Measurements from ENCODE around the gene LACTBL1.
"Not testable (repeated sequence)": the region's sequence is repeated elsewhere in the genome, so short reads cannot be mapped to it uniquely, and the experiment has no call there.

LACTBL1 gene

DNA sequence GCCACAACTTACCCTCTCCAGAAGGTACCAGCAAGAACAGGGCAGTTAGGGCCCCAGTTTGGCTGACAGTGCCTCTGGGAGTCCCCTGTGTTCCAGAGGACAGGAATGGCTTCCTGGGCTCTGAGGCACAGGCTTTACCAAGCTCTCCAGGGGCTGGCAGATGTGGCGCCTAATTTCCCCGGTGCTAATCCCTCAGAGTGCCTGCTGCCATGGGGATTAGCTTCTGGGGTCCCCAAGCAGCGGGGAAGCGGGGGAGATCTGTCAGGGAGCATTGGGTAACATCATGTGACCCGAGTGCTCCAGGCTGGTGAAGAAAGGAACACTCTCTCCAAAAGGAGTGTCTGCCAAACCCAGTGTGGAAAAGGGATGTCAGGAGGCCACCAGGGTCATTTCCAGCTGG, at the start of gene LACTBL1:
Gene LACTBL1 (minus strand): TSS at position 107 of the 400 bp plus-strand sequence. CDS start 550 bp downstream, outside the sequence.
- no peak for DNase-seq

DNA sequence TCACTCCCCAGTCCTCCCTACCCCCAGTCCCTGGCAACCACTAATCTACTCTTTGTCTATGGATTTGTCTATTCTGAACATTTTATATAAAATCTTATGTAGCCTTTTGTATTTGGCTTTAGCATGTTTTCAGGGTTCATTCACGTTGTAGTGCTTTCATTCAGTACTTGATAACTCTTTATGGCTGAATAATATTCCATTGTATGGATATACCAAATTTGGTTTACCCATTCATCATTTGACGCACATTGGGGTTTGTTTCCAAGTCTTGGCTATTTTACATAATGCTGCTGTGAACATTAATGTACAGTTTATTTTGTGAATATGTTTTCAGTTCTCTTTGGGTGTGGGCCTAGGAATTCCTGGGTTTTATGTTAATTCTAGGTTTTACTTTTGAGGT, 49.2 kb upstream of the LACTBL1 start:
- no peak for DNase-seq

DNA sequence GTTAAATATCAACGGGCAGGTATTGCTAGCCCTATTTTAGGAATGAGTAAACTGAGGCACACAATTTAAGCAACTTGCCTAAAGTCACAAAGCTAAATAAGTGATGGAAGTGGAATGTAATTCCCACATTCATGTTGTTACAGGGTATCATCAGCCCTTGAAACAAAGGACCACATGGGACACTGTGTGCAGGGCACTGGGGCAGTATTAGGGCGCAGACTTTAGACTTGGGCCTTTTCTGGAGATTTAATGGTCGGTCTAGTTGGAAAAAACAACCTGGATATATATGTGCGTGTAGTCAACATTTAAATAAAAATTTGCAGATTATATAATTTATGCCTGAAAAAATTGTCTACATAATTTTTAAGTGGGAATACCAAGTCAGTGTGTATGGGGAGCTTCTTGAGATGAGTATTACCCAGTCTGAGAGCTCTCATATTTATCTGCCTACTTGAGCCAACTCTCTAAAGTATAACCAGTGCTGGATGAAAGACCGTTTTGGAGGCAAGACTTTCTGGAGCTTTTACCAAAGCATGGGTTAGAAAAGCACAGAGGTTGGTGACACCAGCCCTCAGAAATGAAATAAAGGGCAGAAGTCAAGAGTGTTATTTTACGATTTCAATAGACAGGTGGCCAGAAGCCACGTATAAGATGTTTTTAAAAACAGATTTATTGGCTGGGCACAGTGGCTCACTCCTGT, 48.2 kb upstream of the LACTBL1 start:
- no peak for DNase-seq

DNA sequence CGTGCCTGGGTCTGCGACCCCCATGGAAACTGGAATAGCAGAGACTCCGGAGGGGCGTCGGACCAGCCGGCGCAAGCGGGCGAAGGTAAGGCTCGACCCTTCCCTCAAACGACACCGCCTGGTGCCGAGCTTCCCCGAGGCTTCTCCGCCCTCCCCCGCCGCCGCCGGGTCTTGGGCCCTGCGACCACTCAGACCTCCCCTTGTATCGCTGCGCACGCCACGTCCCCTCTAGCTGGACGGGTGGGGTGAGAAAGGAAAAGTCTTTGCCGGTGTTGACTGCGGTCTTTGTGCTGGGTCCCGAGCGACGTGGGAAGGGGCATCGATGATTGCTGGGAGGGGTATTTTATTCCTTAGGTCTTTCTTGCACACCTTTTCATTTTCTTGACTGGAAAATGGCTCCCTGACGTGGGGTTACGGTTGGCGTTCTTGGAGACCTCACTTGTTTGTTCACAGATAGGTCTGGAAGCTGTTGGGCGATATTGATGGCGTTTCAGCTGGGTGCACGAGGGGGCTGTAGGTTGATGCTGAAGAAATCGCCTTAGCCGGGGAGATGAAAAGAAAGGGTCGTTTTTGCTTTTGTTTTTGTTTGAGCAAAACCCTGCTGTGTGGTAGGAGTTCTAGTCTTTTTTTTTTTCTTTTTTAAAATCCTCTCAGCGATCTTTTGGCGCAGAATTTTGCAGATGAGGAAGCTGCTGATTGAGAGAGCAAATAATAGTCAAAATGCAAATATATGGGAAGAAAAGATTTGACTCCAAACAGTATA, 47.4 kb upstream of the LACTBL1 start:
- DNase-seq: peak; percentile 21

GRCh38 chr1:23019094-23019862, 46.6 kb upstream of the LACTBL1 start, which contains the start of gene KDM1A:
Gene KDM1A (plus strand): TSS chr1:23019468. CDS start chr1:23019597, 129 bp downstream.
- peak; percentile 96 for DNase-seq

DNA sequence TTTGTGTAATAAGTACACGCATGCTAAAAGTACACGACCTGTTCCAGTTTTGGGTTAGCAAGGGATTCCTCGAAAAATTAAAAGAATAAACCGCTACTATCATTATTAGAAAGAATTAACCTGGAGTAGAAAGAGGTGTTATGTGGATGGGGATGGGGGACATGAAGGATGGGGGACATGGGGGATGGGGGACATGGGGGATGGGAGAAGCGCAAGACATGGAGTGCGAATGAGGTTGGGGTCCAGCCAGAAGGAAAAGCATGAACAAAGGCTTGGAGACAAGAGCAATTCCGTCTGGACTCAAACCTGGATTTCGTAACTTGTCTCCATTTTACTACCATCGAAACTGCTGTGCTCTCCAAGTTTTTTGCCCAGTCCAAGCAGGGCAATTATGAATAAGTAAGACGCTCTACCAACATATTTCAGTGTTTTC, 46.0 kb upstream of the LACTBL1 start:
- DNase-seq: no peak

DNA sequence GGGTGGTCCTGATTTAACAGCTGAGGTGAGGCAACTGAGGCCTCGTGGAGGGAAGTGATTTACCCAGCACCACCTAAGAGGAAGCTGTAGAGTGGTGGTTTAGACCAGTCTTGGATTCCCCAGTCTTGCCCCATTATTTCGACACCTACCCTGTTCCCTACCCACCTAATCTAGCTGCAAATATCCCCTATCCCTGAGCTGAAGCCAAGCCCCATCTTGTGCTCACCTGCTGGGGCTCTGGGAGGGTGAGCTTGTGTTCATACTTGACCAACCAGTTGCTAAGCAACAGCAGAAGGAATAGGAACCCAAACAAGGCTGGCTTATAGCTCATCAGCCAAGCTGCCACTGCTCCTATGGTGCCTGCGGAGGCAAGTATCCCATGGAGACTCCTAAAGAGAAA, 41.0 kb upstream of the LACTBL1 start:
- DNase-seq: no peak

DNA sequence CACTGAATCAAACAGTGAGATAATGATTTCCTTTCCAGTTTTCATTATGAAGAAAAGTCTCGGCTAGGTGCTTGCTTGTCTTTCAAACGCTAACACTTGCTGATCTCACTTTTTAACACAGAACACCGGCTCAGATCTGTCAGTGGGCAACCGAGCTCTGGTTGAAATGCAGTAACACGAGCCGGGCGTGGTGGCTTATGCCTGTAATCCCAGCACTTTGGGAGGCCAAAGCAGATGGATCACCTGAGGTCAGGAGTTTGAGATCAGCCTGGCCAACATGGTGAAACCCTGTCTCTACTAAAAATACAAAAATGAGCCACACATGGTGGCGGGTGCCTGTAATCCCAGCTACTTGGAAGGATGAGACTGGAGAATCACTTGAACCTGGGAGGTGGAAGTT, 37.4 kb upstream of the LACTBL1 start:
- not testable (repeated sequence) for DNase-seq

GRCh38 chr1:23008901-23009300, 36.2 kb upstream of the LACTBL1 start:
- DNase-seq: no peak

DNA sequence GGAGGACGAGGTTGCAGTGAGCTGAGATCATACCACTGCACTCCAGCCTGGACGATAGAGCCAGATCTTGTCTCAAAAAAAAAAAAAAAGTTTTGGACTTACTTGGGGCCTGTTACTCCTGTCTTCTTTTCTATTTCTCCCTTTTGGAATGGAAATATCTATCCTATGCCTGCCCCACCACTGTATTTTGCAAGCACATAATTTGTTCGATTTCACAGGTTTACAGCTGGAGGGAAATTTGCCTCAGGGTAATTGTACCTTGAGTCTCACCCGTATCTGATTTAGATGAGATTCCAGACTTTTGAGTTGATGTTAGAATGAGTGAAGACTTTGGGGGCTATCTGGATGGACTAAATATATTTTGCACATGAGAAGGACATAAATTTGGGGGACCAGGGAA, 34.4 kb upstream of the LACTBL1 start:
- no peak for DNase-seq

DNA sequence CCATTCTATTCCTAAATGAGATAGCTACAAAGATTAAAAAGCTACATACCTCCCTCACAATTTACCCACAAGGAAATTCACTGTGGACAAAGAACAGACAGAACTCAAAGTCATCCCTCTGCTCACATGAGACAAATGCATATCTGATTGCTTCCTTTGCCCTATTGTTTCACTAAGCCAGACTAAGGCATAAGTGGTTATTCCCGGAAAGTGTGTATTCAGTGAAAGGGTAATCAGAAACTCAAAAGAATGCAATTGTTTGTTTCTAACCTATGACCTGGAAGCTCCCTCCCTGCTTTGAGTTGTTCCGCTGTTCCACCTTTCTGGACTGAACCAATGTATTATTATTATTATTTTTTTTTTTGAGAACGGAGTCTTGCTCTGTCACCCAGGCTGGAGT, 32.1 kb upstream of the LACTBL1 start:
- DNase-seq: not testable (repeated sequence)

DNA sequence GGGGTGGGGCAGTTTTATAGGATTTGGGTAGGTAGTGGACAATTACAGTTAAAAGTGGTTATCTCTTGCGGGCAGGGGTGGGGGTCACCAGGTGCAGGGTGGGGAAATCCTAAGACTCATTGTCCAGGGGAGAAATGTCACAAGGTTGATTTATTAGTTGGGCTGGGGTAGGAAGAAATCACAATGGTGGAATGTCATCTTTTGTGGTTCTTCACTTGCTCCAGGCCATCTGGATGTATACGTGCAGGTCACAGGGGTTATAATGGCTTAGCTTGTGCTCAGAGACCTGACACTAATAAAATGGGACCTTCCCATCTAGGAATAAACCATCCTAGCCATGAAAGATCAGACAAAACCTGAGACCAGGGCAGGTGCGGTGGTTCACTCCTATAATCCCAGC, 31.4 kb upstream of the LACTBL1 start:
- DNase-seq: no peak

DNA sequence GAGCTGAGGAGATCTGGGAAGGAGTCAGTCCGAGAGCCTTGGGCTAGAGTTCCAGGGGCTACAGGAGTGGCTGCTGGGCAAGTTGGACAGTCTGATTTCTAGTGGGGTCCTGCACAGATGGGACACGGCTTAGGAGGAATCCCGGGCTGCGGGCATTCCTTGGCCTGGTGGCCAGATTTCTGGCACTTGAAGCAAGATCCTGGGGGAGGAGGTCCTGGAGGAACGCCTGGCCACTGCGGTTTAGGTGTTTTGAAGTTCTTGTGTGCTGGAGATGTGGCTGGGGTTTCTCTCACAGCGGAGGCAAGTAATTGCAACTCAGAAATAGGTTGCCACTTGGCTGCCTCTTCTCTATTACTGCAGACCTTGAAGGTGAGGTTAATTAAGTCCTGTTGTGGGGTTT, 29.6 kb upstream of the LACTBL1 start:
- DNase-seq: not testable (repeated sequence)

GRCh38 chr1:23000133-23000532, 27.5 kb upstream of the LACTBL1 start:
- not testable (repeated sequence) for DNase-seq

DNA sequence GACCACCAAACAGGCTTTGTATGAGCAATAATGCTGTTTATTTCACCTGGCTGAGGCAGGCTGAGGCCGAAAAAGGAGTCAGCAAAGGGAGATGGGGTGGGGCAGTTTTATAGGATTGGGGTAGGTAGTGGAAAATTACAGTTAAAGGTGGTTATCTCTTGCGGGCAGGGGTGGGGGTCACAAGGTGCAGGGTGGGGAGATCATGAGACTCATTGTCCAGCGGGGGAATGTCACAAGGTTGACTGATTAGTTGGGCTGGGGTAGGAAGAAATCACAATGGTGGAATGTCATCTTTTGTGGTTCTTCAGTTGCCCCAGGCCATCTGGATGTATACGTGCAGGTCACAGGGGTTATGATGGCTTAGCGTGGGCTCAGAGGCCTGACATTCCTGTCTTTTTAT, 24.9 kb upstream of the LACTBL1 start:
- not testable (repeated sequence) for DNase-seq

DNA sequence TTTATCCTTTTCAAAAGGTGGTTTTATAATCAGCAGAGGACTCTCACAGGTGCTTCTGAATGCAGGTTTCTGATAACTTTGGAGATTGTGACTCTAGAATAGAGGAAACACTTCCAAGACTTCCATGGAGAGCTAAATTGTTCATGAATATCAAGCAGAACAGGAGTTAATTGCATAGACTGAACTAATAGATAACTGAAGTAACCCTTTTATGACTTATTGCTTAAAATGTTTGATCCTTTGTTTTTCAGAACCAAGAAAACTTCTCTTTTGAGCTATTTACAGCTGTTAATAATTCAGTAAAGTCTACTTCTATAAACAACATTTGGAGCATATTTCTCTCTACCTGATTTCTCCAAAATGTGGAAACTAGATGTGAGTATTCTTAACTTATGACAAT, 23.1 kb upstream of the LACTBL1 start:
- DNase-seq: no peak

- not testable (repeated sequence) for DNase-seq
These were observed 20.6 kb upstream of the LACTBL1 start for GRCh38 chr1:22993220-22993795.

- DNase-seq: not testable (repeated sequence)
These were observed 19.7 kb upstream of the LACTBL1 start for GRCh38 chr1:22992384-22992783.

- DNase-seq: no peak
These were observed 11.3 kb upstream of the LACTBL1 start for GRCh38 chr1:22983944-22984343.

GRCh38 chr1:22980471-22980790, 7.8 kb upstream of the LACTBL1 start:
- DNase-seq: not testable (repeated sequence)

- no peak for DNase-seq
These were observed 5.6 kb upstream of the LACTBL1 start for GRCh38 chr1:22978299-22978698.

- peak; percentile 22 for DNase-seq
These were observed 4.0 kb upstream of the LACTBL1 start for GRCh38 chr1:22976461-22977243.

DNA sequence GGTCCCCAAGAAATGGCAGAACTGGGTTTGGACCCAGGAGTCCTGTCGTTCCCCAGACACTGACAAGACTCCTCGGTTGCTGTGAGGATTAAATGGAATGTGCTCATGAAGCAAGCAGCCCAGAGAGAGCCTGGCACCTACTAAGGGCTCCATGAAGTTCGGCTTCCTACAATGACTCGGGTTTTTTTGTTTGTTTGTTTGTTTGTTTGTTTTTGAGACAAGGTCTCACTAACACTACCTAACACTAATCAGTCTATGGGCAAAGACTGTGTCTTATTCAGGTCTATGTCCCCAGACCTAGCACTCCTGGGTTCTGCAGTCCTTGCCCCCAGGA, 3.4 kb upstream of the LACTBL1 start:
- DNase-seq: no peak
